MM.1S (cell line): ENCODE data around the gene ZNF488.

Experiments used
- EZH2 ChIP-seq: fragments of 300-600 bp; sonication (generic); optimal IDR thresholded peaks from 2 replicates; pipeline ENCODE3; 2017; ENCODE audit warnings: low read depth, mild to moderate bottlenecking, antibody characterized with exemption, low read length, mixed read lengths
- EZH2phosphoT487 ChIP-seq: fragments of 300-600 bp; sonication (generic); IDR thresholded peaks from 2 replicates; pipeline ENCODE4 v1.6.1; 2018; ENCODE audit warnings: antibody characterized with exemption, low read length
- TF ChIP-seq, protein P1 (sequence below): fragments of 300-600 bp; sonication (generic); IDR thresholded peaks from 2 replicates; pipeline ENCODE4 v1.5.1; 2016; ENCODE audit warnings: antibody characterized with exemption, low read length, mixed read lengths

DNA sequence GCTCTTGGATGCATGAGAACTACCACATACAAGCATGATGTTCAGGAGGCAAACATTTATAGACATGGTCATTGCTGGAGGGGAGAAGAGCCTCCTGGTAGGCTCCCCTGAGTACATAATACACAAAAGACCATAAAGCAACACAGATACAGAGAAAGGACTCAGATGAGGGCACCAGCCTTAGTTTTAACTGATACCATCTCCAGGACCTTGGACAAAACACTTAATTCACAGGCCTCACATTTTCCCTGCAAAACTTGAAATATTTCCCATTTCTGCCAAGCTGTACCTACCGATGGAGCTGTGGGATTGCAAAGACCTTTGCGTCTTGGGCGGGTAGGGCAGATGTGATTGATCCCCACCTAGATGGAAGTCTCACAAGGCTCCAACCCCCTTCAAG lies 16.7 kb upstream of the ZNF488 start:
- TF ChIP-seq, protein P1, sequence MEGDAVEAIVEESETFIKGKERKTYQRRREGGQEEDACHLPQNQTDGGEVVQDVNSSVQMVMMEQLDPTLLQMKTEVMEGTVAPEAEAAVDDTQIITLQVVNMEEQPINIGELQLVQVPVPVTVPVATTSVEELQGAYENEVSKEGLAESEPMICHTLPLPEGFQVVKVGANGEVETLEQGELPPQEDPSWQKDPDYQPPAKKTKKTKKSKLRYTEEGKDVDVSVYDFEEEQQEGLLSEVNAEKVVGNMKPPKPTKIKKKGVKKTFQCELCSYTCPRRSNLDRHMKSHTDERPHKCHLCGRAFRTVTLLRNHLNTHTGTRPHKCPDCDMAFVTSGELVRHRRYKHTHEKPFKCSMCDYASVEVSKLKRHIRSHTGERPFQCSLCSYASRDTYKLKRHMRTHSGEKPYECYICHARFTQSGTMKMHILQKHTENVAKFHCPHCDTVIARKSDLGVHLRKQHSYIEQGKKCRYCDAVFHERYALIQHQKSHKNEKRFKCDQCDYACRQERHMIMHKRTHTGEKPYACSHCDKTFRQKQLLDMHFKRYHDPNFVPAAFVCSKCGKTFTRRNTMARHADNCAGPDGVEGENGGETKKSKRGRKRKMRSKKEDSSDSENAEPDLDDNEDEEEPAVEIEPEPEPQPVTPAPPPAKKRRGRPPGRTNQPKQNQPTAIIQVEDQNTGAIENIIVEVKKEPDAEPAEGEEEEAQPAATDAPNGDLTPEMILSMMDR: no peak
- TF ChIP-seq EZH2phosphoT487: no peak
- no peak for TF ChIP-seq EZH2
